T-helper 1 cell (primary cell): Measurements from ENCODE around the gene ACOT8.
"Not testable (repeated sequence)": the region's sequence is repeated elsewhere in the genome, so short reads cannot be mapped to it uniquely, and the experiment has no call there.

ENCODE experiments used
- DNase-seq, 5 donors: peaks; one replicate each; pipeline ENCODE4 v3.0.0-alpha.2; 2012 to 2020

The ACOT8 gene

GRCh38 chr20:45850926-45851325, 6.3 kb downstream of the ACOT8 start:
- DNase-seq, result no peak

GRCh38 chr20:45850238-45850637, 7.0 kb downstream of the ACOT8 start:
- DNase-seq, result no peak

GRCh38 chr20:45848969-45849582, 8.1 kb downstream of the ACOT8 start:
- no peak for DNase-seq

DNA sequence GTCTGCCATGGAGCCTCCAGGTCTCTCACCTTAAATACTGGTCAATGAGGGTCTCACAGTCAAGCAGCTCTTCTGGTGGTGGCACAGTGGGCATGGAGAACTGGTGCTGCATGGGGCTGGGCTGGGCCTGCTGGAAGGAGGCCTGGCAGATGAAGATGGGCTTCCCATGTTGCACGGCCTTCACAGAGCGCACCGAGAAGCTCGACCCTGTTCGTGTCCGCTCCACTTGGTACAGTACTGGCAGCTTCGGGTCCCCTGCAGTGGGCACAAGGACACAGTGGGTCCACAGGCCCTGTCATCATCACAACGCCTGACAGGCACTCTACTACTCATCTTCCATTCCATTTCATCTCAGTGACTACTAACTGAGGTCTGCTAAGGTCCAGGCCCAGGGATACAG, 8.8 kb downstream of the ACOT8 start:
- DNase-seq, result no peak

DNA sequence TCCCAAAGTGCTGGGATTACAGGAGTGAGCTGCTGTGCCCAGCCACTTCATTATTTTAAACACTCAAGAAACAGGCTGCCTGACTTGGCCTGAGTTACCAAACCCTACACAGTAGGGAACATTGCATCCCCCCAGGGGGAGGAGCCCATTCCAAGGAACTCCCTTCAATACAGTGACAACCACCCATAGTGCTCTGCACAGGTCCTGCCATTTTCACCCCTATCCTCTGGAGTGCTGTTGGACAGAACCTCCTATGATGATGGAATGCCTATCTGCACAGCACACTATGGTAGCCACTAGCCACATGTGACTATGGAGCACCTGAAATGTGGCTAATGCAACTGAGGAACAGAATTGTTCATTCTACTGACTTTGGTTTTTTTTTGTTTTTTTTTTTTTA, 11.7 kb downstream of the ACOT8 start:
- no peak for DNase-seq

DNA sequence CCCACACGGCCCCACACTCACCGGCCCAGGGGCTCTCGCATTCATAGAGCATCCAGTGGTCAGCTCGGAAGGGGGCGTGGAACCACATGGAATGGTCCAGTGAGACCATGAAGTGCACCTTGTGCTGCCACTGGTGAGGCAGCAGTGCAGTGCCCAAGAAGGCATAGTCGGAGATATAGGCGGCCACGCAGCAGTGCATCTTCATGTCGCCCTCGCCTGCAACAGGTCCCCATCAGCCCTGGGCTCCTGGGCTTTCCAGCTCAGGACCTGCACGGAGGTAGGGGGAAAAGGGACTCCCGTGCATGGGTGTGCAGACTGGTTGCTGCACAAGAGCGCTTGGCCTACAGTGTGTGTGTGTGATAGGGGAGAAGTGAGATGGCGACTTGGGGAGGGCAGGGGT, 13.7 kb downstream of the ACOT8 start:
- DNase-seq, result no peak

- no peak for DNase-seq
Observed at GRCh38 chr20:45842169-45842812, 14.9 kb downstream of the ACOT8 start.

GRCh38 chr20:45841407-45842129, 15.6 kb downstream of the ACOT8 start:
- no peak for DNase-seq

- no peak for DNase-seq
Observed at GRCh38 chr20:45840700-45841198, 16.4 kb downstream of the ACOT8 start.

DNA sequence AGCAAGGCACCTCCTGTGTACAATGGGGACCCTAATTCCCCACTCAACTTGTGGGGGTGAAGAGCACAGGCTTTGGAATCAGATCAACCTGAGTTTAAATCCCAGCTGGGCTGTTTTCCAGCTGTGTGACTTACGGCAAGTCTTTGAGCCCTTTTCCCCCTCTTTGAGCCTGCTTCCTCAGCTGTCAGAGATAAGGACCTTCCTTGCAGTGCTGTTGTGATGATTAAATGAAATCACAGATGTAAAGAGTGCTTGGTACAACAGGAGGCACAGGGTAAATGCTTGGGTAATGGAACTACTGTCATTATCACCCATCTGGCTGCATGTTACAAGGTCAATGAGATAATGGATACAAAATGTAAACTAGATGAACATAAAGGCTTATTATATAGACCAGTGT, 20.4 kb downstream of the ACOT8 start:
- no peak for DNase-seq

DNA sequence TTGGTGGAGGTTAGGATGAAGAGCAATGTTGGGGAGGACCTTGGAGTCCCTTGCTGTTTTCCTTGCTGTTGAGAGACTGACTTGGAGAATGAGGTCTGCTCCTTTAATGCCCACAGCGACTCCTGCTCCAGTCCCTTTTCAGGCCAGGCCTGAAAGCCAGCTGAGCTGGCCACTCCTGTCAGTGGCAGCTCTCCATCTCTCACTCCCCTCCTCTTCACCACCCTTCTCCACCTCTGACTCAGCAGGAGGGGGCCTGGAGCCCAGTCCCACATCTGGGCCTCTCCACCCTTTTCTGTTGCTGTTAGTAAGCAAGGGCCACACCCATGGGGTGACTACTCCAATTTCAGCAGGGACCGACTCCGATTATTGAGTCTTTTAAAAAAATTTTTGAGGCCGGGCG, 21.4 kb downstream of the ACOT8 start:
- no peak for DNase-seq

- no peak for DNase-seq
Observed at GRCh38 chr20:45835329-45835765, 21.8 kb downstream of the ACOT8 start.

- no peak for DNase-seq
Observed at GRCh38 chr20:45834797-45835161, 22.4 kb downstream of the ACOT8 start.

DNA sequence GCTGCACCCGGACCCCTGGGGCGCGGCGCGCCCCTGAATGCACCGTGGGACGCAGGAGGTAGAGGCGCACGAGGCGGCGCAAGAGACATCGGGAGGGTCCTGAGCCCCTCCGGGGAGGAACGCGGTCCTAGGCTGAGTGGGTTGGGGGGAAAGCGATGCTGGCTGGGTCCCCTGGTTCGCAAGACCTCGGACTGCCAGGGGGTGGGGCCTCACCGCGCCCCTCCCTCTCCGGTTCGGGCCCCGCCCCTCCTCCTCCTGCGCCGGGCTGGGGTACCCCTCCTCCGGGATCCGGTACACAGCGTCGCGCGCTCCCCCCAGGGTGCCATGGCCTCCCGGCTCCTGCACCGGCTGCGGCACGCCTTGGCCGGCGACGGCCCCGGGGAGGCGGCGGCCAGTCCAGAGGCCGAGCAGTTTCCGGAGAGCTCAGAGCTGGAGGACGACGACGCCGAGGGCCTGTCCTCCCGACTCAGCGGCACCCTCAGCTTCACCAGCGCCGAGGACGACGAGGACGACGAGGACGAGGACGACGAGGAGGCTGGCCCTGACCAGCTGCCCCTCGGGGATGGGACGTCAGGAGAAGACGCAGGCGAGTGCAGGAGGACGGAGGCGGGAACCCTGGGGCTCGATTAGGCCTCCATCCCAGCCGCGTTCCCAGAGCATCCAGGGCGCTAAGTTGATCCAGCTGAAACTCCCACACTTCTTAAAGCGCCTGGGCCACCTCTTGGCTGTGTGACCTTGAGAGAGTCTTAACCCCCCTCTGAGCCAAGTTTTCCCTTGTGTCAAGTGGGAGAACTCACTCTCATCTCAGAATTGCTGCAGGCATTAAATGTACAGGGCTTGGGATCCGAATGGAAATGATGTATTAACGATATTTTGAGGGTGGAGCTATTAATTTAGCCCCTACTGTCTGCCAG, 23.1 kb downstream of the ACOT8 start:
- peak in 2 of 5 donors; percentile 41 to 46 for DNase-seq

GRCh38 chr20:45833030-45833882, 23.9 kb downstream of the ACOT8 start, which contains the start of gene SNX21:
TSS of gene SNX21 (plus strand) at chr20:45833799. CDS start at chr20:45833920, 121 bp downstream.
- DNase-seq, result peak in 1 of 5 donors; percentile 40

GRCh38 chr20:45832619-45833018, 24.6 kb downstream of the ACOT8 start:
- no peak for DNase-seq

DNA sequence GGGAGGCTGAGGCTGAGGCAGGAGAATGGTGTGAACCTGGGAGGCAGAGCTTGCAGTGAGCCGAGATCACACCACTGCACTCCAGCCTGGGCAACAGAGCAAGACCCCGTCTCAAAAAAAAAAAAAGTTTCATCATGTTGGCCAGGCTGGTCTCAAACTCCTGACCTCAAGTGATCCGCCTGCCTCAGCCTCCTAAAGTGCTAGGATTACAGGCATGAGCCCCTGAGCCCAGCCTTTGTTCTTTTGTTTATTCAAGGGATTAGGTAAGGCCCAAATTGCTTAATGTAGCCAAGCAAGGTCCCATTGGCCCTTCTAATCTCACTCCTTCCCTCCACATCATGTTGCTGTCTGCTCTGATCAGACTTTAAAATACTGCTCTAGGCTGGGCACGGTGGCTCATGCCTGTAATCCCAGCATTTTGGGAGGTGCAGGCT, 27.5 kb downstream of the ACOT8 start:
- not testable (repeated sequence) for DNase-seq

- no peak for DNase-seq
Observed at GRCh38 chr20:45828589-45828988, 28.6 kb downstream of the ACOT8 start.

DNA sequence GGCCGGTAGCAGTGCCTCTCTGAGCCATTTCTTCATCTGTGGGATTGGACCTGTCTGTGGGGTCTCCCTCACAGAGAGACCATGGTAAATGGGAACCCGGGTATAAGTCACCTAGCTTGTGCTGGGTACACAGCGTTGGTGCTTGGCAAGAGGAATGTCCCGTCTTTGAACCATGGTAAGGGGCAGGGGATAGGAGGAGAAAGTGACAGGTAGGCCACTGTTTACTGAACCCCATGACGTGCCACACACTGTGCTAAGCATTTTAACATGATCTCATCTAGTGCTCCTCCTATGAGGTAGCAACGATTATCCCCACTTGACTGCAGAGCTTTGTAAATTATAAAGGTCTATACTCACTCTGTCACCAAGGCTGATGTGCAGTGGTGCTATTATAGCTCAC, 29.5 kb downstream of the ACOT8 start:
- DNase-seq, result no peak

DNA sequence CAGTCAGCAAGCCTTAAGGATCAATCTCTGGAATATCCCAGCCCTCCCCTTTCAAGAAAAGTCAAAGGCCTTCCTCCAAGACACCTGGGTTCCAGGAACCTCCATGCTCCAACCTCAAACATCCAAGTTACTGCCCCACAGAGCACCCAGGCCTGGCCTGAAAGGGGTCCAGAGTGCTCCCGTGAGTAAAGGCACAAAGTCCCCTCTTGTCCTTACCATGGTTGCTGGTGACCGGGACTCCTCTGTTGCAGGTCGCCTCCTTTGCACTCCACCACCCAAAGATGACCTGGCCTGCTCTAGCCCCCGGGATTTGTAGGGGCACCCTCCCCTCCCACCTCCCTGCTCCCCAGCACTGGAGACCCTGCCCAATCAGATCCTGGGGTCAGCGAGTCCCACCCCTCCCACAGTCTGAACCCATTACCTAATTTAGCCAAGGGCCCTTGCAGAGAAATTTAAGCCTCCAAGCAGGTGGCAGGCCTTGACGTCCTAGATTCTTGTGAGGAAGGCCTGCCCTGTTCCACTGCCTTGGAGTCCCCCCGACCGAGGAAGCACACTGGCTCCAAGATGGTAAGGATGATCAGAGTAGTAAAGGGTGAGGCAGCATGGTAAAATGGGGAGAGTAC, 30.1 kb downstream of the ACOT8 start, which contains the start of gene TNNC2:
TNNC2 (minus strand) TSS at position 283 of the 623 bp plus-strand sequence; CDS start at position 219, 64 bp downstream.
- DNase-seq, result no peak
